Kidney epithelial cell (primary cell): Measurements from ENCODE around the gene INCA1. TPM values are rescaled to one million over a fixed set of nuclear protein-coding genes. Genes with fewer than 3 reads are reported as not detected.

Experiments used
- DNase-seq: peaks from one replicate; pipeline ENCODE4 v3.0.0-alpha.2; 2010; ENCODE audit warnings: low read depth
- H3K27me3 ChIP-seq: 2 replicates; pipeline ENCODE4 v1.6.0; 2011; ENCODE audit warnings: low read length; ENCODE audit not compliant: control insufficient read depth, insufficient read depth
- H3K36me3 ChIP-seq: 2 replicates; pipeline ENCODE4 v1.5.1; 2011; ENCODE audit warnings: low read length; ENCODE audit not compliant: control insufficient read depth, insufficient read depth
- H3K4me3 ChIP-seq: 2 replicates; pipeline ENCODE4 v1.5.1; 2011; ENCODE audit warnings: low read depth, mild to moderate bottlenecking, control low read depth, low read length
- total RNA-seq: library from RNA; depleted of rRNA; stranded (reverse); fragments of >200 nt; gene quantifications from 2 replicates; pipeline ENCODE4 v1.2.3, GENCODE V29; 2015
- TF ChIP-seq, protein P1 (sequence below): IDR thresholded peaks from 2 replicates; pipeline ENCODE4 v1.5.1; 2011; ENCODE audit warnings: mild to moderate bottlenecking, moderate library complexity, low read length, control low read depth, inconsistent platforms; ENCODE audit not compliant: insufficient read depth, poor library complexity, severe bottlenecking

Gene INCA1
- total RNA-seq, 1 donor from 2014 or later = 2.2 TPM

DNA sequence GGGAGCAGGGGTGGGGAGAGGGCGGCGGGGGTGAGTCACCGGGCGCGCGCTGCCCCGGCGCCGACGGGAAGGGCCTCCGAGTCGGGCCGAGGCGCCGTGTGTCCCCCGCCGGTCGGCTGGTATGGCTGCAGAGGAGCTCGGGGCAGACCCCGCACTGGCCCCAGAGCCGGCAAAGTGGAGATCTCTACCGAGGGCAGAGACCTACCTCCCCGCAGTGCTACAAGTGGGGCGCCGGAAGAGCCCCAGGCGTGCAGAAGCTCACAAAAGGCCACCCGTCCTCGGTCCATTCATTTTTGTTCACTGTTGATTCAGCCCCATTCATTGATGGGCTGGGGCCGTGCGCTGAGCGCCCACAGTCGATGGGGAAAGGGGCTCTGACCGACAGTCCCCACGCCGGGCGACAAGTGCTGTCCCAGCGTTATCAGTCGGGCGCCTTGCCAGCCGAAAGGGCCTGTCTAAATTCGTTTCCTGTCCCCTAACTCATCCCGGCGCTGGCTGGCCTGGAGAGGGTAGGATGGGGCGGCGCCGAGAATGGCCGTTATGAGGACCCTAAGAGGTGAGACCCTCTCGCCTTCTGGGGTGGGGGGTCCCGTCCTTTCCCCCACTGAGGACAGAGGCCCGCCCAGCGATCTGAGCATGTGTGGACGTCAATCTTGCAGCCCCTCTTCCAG lies 47.1 kb downstream of the INCA1 start:
- Histone ChIP-seq H3K36me3 (no peaks in the 10 kb centered on the region), H3K4me3 (peak overlapping the region; percentile 34), H3K27me3 (no peaks in the 10 kb centered on the region)
- TF ChIP-seq, protein P1, sequence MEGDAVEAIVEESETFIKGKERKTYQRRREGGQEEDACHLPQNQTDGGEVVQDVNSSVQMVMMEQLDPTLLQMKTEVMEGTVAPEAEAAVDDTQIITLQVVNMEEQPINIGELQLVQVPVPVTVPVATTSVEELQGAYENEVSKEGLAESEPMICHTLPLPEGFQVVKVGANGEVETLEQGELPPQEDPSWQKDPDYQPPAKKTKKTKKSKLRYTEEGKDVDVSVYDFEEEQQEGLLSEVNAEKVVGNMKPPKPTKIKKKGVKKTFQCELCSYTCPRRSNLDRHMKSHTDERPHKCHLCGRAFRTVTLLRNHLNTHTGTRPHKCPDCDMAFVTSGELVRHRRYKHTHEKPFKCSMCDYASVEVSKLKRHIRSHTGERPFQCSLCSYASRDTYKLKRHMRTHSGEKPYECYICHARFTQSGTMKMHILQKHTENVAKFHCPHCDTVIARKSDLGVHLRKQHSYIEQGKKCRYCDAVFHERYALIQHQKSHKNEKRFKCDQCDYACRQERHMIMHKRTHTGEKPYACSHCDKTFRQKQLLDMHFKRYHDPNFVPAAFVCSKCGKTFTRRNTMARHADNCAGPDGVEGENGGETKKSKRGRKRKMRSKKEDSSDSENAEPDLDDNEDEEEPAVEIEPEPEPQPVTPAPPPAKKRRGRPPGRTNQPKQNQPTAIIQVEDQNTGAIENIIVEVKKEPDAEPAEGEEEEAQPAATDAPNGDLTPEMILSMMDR = no peak
- no peak for DNase-seq

DNA sequence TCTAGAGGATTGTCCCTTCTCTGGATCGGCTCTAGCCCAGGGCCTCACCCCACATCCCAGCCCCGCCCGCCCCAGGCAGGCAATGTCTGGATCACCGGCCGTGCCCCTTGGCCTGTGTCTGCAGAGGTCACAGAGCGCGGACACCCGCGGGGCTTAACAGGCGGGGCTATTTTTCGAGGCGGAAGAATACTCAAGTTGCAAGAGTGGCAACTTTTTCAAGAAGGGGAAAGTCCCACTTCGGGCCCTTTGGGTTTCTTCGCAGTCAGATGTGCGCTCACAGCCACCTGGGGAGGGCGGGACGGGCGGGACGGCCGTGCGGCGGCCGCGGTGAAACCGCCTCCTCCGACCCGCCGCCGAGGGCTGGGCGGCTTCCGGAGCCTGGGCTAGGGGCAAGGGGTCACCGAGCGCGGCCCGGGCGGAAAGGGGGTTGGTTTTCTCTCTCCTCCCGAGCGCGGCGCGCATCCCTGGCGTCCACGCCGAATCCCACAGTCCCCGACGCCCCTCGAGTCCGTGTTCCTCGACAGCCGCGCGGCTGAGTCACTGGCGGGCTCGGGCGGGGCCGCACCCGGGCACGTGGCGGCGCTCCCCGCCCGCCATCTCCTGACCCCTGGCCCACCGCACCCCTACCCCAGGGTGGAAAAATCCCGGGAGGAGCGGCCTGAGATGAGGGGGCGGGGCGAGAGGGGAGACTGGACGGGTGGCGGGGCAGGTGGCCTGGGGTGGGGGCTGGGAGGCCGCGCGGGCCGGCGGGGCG lies 47.8 kb downstream of the INCA1 start:
- peak overlapping the region; percentile 91 for H3K4me3 ChIP-seq

DNA sequence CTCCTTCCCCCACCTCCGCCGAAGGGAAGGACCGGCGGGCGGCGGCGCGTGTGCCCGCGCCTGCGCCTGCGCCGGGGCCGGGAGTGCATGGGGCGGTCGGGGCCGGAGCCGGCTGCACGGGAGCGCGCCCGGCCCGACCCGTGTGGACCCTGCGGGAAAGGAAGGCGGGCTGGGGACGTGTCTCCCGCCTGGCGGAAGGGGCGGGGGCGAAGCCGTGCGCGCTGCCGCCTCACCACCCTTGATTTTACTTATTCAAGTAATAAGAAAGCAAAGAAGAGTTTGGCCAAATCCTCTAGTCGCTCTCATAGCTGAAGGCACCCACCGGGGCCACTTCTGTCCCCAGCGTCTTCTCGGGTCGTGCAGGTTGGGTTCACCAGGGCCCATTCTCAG lies 48.4 kb downstream of the INCA1 start:
- TF ChIP-seq, protein P1 = no peak
- H3K36me3 ChIP-seq = peaks cover 1% of the 10 kb centered on the region
- H3K27me3 ChIP-seq = no peaks in the 10 kb centered on the region
- no peak for DNase-seq
- peak overlapping the region; percentile 91 for H3K4me3 ChIP-seq

More for the DNA sequence above, 47.8 kb downstream of the INCA1 start:
- no peaks in the 10 kb centered on the region for H3K27me3 ChIP-seq
- TF ChIP-seq, protein P1 = no peak
- H3K36me3 ChIP-seq = peaks cover under 1% of the 10 kb centered on the region
- no peak for DNase-seq

DNA sequence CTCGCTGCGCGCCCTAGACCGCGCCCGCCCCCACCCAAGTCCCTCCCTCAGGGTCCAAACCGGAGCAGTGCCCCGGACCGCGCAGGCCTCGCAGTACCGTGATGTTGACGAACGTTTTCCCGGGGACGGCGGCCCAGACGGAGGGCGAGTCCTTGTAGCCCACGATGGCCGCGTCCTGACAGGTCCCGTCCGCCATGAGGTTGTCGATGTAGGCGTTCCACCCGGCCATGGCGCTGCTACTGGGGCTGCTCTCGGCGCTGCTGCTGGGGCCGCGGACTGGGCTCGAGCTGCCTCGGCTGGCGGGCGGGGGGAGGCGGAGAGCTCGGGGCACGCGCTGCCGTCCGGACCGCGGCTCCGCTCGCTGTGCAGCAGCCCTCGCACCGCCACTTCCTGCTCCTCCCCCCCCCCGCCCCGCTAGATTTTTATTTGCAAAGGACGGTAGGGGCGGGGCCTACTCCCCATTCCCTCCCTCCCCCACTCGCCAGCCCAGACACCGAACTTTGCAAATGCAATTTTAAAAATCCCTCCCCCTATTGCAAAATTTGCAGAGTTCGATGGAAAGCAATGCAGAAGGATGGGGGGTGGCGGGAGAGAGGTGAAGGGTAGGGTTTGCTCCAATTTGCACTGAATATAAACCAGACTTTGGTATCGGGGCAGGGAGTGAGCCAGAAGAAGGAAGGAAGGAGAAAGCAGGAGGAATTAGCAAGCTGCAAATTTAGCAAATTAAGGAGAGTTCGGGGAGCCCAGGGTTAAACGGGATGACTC lies 49.0 kb downstream of the INCA1 start, which contains the start of gene PFN1:
PFN1 (minus strand) TSS at position 365 of the 765 bp plus-strand sequence; CDS start at position 229, 136 bp downstream.
- Histone ChIP-seq H3K4me3 (peak within 1 kb of the TSS; percentile 91), H3K27me3 (no peaks in the 10 kb centered on the region), H3K36me3 (peaks cover 1% of the 10 kb centered on the region)
- TF ChIP-seq, protein P1 = no peak
- no peak for DNase-seq

DNA sequence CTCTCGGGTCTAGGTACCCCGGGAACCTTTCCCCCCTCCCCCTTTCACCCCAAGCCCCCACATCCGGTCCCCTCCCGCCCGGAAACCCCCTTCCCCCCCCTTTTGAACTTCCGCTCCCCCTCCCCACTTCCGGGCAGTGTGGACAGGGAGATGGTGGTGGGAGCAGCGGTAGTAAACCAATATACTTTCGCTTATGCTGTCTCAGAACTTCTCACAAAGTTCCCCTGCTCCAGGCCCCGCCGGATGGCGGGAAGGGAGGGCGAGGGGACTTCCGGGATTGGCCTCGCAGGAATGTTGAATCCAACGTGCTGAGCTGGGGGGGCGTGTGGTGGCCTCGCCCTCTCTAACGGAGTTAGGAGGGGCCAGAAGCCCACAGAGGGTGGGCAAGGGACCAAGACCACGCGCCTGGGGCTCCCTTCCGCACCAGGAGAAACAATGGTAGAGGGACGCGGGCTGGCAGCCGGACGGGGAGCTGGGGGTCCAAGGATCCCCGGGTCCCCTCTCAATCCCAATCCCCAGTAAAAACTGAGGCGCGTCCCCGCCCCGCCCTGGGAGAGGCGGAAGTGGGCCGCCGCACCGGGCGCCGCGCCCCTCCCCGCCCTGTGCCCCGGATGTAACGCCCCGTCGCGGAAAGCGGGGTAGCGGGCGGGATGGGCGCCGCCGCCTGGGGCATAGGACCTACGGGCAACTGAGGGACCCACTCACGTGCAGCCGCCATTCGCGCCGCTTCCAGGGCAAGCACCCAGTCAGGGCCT lies 49.7 kb downstream of the INCA1 start:
- H3K4me3 ChIP-seq = peak overlapping the region; percentile 91
- DNase-seq = no peak
- H3K27me3 ChIP-seq = no peaks in the 10 kb centered on the region
- TF ChIP-seq, protein P1 = no peak
- H3K36me3 ChIP-seq = peaks cover 1% of the 10 kb centered on the region
